ENCODE results near the gene KCNAB2.

Gene KCNAB2

DNA sequence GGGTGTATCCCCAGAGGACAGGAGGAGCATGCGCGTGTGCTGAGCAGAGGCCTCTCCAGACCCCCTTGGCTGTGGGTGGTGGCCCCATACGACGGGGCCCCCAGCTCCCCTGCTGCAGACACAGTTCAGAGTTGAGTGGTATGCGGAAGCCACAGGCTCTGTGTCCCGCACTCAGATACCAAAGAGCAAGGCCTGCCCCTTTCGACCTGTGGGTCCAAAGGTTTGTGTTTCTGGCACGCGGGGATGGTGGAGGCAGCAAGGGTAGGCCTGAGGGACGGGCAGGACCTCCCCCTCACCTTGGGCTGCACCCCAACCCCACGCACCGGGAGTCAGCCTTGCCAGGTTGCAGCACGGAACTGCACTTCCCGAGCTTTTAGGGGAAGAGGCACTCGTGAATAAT, at the start of gene KCNAB2:
KCNAB2 (plus strand) TSS at position 328 of the 400 bp plus-strand sequence. CDS start 5,649 bp downstream, outside the sequence.
- no peak for DNase-seq

DNA sequence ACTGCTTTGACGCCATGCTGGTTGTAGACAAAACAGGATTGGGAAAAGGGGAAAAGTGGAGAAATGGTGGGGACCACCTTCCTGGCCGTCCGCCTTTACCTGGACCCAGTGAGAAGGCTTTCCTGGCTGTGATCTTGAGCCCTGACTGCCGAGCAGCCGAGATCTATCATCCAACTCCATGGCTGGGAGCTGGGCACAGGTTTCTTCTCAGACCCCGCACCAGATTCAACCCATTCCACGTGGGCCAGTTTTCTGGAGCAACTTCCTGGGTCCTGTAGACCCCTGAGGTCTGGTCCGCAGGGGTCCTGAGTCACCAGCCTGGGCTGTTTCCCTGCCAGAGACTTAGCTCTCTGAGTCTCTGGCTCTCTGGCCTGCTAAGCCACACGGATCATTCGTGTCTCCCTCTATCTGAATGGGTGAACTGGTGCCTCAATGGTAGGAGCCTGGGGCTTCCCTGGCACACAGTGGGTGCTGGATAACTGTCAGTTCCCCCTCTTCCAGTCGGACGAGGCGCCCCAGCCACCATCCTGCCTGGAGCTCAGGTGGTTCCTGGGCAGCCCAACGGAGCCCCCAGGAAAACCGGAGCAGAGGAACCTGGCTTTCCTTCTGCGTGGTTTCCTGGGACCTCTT, 48.9 kb upstream of the KCNAB2 start:
- DNase-seq = no peak

DNA sequence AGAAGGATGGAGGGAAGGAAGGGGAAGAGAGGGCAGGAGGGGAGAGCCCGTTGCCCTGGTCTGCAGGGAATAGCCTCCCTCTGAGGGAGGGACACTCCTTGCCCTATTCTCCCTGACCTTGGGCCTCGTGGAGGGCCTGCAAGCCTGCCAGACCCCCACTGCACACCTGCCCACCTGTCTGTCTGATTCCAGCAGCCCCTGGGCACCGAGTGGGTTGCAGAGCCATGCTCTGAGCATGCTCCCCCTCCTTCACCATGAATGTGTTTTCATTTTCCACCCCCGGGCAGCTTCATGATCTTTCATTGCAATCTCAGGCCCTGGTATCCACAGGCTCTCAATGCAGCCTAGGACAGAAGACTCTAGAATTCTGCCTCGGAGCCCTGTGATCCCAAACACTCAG, 48.4 kb upstream of the KCNAB2 start:
- no peak for DNase-seq

DNA sequence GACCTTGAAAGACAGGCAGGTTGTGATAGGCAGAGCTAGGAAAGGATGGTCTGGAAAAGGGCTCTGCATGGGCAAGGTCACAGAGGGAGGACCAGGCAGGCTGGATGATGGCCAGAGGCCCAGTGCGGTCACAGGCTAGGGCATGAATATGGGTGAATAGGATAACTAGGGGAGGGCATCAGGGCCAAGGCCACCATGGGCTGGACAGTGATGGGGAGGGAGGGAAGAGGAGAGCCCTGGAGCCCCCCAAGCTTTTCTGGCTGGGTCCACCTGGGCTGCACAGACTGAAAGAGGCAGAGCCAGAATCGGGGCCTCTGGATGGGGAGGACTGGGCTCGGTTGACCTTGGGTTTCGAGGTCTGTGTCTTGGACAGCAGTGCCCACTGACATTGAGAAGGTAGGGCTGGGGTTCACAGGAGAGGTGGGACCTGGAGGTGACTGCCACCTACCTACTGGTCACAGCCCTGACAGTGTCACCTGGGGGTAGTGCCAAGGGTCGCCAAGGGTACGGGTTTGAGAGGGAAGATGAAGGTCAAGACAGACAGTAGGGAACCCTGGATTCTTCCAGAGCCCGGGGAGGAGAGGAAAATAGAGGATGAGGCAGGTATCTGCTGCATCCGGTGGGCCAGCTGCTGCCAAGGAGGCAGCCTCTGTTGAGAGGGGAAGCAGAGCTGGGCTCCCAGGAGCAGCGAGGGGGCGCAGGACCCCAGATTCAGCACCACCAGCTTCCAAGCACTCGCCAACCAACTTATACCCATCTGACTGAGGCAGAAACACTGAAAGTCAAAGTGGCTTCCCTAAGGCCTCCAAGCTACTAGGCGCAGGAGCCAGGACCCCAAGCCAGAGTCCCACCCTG, 47.4 kb upstream of the KCNAB2 start:
- no peak for DNase-seq

DNA sequence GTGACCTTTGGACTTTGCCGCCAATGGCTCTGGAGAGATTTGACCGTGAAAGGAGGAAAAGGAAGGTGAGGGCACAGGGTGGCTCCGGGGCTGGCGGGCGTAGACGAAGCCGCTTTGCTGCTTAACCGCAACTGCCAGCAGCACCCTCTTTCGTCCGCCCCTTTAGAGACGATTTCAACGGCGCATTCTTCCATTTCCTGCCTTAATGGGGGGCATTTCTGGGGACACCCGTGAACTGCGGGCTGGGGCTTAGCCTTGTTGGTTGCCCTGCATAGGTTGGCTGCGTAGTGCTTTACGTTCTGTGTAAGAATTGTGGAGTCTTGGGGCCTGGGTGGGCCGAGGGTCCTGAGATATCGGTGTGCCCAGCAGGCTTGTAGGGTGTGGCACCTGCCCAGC, 46.8 kb upstream of the KCNAB2 start:
- no peak for DNase-seq

DNA sequence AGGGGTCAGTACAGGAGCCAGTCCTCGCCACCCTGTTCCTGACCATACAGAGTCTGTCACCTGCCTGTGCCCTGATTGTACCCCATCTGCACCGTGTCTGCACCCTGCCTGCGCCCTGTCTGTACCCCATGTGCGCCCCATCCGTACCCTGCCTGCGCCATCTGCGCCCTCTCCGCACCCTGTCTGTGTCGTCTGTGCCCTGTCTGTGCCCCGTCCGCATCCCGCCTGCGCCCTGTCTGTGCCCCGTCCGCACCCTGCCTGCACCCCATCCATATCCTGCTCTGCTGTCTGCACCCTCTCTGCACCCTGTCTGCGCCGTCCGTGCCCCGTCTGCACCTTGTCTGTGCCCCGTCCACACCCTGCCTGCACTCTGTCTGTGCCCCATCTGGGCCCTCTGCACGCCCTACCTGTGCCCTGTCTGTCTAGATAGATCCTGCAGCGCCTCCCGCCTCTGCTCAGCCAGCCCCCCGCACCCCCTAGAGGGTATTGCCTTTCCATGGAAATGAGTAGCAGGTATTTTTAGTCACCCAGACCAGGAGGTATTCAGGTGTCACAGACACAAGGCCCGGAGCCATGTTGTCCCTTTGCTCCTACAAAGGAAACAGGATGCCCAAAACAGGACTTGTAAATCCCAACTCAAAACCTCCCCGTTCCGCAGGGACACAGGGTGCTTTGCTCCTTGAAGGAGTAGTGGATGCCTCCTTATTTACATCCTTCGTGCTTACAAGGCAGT, 45.8 kb upstream of the KCNAB2 start:
- DNase-seq = no peak

DNA sequence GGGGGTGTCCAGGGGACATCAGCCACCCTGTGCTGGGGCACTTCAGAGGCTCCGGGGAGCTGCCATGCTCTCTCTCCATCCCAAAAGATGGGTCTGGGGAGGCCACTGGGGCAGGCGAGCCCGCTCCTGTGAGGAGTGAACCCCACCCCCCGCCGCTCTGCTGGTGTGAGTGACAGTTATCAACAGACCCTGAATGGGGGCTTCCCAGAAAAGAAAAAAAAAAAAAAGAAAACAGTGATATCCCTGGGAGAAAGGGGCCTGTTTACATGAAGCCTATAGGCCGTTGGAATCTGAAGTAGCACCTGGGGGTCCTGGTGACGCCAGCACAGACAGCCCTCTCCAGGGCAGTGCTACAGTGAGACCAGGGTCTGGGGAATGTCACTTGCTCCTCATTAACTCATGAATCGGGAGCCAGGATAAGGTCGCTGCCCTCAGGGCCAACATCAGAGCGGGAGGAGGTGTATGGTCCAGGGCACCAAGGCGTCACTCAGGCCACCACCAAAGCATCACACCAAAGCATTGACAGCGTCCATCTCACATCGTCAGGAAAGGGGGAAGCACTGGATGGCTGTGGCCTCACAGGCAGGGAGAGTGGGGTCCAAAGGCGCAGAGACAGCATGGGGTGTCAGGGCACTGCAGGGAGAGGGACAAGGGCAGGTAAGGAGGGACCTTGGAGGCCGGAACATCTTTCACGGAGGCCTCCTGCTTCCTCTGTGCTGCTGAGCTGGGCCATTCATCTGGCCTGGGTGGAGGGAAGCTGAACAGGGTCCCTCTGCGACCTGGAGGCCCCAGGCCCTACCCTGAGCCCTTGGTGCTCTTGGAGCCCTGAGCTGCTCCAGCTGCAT, 45.0 kb upstream of the KCNAB2 start:
- no peak for DNase-seq

DNA sequence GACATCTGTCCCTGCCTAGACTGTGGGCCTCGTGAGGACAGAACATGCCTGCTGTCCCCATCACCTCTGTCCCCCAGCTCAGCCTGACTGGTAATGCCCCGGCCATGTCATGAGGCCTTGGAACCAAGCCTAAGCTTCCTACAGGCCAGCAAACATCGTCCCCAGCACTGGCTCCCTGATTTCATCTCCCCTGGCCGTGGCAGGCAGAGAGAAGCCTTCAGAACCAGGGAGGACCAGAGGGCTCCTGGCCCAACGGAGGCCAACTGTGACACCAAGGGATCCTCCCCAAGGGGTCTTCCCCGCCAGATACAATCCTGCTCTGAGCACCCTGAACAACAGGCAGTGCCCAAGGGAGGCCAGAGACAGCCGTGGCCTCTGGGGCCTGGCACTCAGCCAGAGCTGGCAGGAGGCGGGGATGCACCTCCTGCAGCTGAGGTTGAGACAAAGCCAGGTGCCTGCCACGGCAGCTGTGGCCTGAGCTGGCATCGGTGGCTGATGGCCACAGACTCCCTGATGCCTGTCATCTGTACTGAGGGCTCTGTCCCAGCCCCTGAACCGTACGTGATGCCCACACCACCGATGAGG, 43.6 kb upstream of the KCNAB2 start:
- DNase-seq = no peak

DNA sequence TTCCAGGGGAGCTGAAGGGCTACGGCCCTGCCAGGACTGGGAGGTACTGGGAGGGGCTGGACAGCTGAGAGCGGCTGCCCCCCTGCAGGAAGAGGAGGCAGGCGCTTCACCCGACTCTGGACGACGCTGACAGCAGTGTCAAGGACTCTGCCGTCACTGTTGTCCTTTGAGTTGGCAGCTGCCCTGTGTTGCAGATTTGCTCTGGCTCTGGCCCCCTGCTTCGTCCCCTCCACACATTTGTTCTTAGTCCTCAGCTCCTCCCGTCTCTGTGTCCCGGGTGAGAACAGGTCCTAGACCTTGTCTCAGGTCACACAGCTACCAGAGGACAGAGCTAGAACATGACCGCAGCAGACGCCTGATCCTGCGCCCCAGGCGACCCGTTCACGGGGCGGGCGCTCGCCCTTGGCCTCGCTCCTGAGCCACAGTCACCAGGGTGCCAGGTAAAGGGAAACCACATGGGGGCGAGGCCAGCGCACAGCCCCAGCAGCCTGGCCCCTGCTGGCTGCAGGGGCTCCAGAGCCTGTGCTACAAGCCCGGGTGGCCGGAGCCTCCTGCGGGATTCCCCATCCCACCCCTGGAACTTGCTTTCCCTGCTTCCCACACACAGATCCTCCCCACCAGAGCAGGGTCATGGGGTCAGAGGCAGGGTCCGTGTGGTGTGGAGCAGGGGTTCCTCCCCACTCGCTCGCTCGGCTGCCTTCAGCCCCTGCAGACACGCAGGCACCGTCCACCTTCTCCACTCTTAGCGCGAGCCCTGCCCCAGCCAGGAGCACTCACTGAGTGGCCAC, 42.8 kb upstream of the KCNAB2 start:
- DNase-seq = no peak

DNA sequence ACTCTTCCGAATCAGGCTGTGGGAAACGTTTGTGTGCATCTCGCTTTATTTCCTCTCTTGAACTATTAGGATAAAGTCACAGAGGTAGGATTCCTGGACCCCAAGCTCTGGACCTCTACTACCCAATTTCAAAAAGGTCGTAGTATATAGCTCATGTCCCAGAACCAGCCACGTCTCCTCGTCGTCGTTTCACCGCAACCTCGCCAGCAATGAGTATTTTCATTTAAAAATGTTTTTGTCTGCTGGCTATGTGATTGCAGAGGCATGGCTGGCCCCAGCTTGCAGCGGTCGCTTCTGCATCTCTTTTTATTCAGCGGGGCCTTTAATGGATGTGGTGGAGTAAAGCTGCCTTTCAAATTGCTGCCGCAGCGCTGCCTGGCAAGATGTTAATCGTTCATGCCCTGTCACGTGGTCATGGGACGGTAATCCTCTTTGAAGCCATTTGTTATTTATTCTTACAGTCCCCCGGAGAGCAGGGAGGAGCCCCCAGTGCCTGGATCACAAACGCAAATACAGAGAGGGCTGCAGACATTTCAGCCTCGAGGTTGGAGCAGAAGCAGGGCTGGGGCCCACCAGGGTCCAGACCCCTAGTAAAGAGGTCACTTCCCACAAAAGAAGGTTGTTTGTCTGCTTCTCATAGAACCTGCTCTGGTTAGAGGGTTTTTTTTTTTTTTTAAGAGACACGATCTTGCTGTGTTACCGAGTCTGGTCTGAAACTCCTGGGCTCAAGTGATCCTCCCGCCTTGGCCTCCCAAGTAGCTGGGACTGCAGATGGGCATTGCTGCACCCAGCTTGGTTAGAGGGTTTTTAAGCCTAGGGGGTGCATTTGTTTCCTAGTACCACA, 41.9 kb upstream of the KCNAB2 start:
- no peak for DNase-seq

DNA sequence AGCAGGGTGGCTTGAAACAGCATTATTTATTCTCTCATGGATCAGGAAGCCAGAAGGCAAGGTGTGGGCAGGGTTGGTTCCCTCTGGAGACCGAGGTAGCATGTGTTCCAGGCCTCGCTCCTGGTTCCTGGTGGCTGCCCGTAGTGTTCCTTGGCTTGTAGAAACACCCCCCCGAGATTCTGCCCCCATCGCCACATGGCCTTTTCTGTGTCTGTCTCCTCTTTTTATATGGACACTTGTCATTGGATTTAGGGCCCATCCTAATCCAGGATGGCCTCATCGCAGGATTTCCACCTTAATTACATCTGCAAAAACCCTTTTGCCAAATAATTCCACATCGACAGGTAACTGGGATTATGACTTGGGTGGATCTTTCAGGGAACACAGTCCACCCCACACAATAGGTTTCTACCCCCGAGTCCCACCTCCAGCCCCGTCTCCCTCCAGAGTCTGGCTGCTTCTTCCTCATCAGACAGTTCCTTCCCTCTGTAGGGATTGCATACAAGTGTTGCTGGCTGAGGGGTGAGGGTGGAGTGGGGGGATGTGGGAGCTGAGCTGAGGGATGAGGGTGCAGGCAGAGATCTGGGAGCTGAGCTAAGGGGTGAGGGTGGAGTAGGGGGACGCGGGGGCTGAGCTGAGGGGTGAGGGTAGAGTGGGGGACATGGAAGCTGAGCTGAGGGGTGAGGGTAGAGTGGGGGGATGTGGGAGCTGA, 41.1 kb upstream of the KCNAB2 start:
- no peak for DNase-seq

DNA sequence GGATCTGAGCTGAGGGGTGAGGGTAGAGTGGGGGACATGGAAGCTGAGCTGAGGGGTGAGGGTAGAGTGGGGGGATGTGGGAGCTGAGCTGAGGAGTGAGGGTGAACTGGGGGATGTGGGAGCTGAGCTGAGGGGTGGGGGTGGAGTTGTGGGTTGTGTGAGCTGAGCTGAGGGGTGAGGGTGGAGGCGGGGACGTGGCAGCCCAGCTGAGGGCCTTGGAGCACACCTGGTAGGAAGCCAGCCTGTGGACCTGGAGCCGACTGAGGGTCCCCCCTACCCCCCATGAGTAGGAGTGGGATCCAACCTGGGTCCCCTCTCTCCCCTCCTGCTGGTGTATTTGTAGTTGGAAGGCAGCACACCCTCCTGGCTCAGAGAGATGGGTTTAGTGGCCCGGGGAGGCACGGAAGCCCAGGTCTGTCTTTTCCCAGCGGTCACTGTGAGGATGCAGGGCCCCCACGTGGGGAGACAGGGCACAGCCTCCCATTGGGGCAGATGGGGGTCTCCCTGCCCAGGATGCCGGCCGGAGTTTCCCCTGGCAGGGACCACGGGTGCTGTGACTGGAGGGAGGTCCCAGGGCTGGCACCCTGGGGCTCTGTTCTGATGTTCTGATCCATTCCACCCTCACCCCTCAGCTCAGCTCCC, 40.3 kb upstream of the KCNAB2 start:
- no peak for DNase-seq

DNA sequence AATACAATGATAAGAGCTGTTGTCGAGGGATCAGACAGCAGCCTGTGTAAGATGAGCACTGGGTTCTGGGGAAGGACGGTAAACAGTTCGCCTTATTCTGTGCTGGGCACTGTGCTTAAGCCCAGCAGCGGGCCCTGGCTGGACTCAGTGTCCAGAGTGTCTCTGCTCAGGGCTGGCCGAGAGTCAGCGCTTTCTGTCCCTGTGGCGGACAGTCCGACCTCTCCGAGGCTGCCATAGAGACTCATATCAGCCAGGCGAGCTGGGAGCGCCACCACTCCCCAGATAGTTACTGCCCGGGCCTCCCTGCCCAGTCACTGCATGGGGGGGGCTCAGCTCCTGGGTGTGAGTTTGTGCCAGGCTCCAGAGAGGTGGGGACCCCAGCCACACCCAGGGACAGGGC, 38.8 kb upstream of the KCNAB2 start:
- no peak for DNase-seq

DNA sequence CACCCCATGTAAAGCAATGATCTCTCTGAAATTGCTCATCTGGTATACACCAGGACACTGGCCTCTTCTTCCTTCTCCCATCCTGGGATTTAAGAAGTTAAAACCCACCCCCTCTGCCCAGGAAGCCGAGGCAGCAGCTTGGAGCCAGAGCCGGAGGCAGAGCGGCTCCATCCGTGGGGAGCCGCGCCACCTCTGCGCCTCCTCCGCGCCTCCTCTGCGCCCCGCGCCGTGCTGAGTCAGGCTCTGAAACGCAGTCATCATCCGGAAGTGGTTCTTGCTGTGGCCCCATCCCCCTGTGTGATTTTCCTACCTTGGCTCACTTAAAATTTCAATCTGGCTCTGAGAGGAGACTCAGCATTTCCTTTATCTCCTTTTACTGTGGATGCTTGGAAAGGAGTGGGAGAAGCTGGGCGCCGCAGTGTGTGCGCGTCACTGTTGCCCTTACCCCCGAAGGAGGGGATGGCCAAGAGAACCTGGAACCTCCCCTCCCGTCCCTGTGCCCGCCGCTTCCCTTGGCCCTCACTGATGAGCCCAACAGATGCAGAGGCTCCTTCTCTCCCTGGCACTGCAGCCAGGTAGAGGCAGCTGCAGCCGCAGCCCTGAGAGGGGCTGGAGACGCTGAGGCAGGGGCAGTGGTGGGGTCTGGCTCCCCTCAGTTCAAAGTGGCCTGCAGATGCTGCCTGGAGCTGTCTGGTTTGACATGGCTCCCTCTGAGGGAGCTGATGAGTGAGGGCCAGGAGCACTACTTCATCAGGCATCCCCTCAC, 38.2 kb upstream of the KCNAB2 start:
- DNase-seq = peak; percentile 91

DNA sequence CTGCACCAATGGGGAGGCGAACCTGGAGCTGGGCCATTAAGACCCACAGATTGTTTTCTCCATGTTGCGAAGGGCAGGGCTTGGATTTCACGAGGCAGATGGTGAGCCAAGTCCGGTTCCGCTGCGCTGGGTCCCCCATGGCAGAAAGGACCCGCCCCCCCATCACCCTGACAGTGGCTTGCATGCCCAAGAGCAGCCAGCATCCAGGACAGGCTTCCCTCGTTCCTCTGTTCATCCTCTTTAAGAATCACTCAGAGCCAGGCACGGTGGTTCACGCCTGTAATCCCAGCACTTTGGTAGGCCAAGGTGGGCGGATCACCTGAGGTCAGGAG, 37.6 kb upstream of the KCNAB2 start:
- DNase-seq = no peak

DNA sequence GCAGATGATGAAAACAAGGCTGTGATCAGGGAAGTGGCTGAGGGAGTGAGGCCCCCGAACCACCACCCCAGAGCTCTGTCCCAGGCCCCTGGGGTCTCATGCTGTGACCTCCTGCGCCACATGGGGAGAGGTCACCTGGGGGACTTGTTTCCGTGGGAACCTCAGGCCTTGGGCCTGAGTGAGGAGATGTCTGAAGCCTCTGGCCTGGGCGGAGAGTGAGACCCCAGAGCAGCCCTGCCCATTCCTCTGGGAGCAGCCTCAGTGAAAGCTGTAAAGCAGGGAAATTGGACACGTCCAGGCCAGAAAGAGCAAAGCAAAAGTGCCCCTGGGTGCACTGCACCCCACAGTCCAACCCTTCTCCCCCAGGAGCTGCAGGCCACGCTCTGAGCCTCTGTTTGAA, 37.0 kb upstream of the KCNAB2 start:
- no peak for DNase-seq

DNA sequence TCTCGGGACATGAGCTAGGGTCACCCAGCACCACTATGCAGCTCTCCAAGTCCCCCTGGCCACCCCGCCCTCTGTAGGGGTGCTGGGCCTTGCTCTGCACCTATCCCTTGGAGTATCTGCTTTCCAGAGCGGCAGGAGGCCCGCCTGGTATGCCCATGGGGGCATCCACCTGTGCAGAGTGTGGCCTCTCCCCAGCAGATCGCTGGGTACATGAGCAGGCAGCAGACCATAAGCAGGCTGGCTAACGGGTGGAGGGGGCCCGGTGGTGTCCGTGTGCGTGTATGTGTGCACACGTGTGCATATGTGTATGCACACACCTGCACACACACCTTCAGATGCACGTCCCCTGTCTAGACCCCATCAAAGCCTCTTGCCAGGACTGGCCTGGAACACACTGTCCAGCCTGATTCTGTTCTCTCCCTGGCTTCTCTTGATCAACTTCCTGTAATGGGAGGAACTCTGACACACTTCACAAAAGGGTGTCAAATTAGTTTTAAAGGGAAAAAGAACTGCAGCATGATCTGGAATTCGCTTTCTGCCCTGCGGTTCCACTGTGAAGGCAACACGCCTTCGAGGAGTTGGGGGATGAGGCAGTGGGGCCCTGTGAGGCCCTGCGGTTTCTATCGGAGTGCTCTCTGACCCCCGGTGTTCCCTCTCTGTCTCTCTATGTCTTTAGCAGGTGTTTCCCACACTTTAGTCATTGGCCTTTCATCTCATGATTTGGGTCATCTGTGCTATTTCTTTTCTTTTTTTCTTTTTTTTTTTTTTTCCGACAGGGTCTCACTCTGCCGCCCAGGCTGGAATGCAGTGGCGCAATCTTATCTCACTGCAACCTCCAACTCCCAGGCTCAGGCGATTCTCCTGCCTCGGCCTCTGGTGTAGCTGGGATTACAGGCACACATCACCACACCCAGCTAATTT, 36.3 kb upstream of the KCNAB2 start:
- peak; percentile 89 for DNase-seq

DNA sequence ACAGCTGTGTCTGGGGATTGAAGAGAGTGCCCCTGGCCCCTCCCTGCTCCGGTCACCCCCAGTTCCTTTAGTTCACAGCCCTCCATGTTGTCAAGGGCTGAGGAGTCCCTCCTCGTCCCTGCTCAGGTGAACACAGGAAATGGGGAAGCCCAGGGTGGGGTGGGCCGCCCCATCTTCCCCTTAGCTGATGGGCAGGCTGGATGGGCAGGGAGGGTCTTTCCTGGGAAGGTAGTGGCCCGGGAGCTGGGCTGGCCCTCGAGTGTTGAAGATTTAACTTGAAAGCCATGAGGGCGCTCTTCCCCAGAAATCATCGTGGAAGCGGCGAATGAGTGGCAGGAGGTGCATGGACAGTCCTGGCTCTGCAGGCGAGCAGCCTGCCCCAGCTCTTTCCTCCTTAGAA, 35.1 kb upstream of the KCNAB2 start:
- no peak for DNase-seq
